Dedifferentiated amniotic fluid mesenchymal stem cell (primary cell): ENCODE data around the gene SLC13A5.
A peak's percentile ranks its signal among the peaks of the same experiment; 100 is the strongest.
"Not testable (repeated sequence)": the region's sequence is repeated elsewhere in the genome, so short reads cannot be mapped to it uniquely, and the experiment has no call there.

Experiments
- DNase-seq: peaks from one replicate; pipeline ENCODE4 v3.0.0-alpha.2; 2016; ENCODE audit errors: extremely low spot score

The SLC13A5 gene

GRCh38 chr17:6713130-6713917 lies at the start of gene SLC13A5:
Gene SLC13A5, minus strand, starts transcription at chr17:6713369. Its CDS starts 36 bp downstream, at chr17:6713333.
- no peak for DNase-seq

GRCh38 chr17:6761779-6762178 lies 48.6 kb upstream of the SLC13A5 start:
- no peak for DNase-seq

GRCh38 chr17:6757747-6758146 lies 44.6 kb upstream of the SLC13A5 start:
- no peak for DNase-seq

- no peak for DNase-seq
Observed at GRCh38 chr17:6756425-6757031, 43.4 kb upstream of the SLC13A5 start.

- peak; percentile 44 for DNase-seq
Observed at GRCh38 chr17:6755731-6756184, 42.6 kb upstream of the SLC13A5 start, which contains the start of gene XAF1. Gene XAF1, plus strand, starts transcription at chr17:6756046. Its CDS starts 33 bp downstream, at chr17:6756079.

GRCh38 chr17:6755281-6755680 lies 42.1 kb upstream of the SLC13A5 start:
- DNase-seq = peak; percentile 34

- no peak for DNase-seq
Observed at GRCh38 chr17:6753546-6753945, 40.4 kb upstream of the SLC13A5 start.

- DNase-seq = peak; percentile 56
Observed at GRCh38 chr17:6753006-6753445, 39.9 kb upstream of the SLC13A5 start.

- peak; percentile 97 for DNase-seq
Observed at GRCh38 chr17:6752068-6752909, 39.1 kb upstream of the SLC13A5 start.

- no peak for DNase-seq
Observed at GRCh38 chr17:6749519-6749918, 36.4 kb upstream of the SLC13A5 start.

GRCh38 chr17:6748617-6749016 lies 35.4 kb upstream of the SLC13A5 start:
- no peak for DNase-seq

GRCh38 chr17:6746665-6747064 lies 33.5 kb upstream of the SLC13A5 start:
- not testable (repeated sequence) for DNase-seq

- no peak for DNase-seq
Observed at GRCh38 chr17:6729531-6729930, 16.4 kb upstream of the SLC13A5 start.

GRCh38 chr17:6724009-6724408 lies 10.8 kb upstream of the SLC13A5 start:
- no peak for DNase-seq

- DNase-seq = no peak
Observed at GRCh38 chr17:6721744-6722143, 8.6 kb upstream of the SLC13A5 start.

GRCh38 chr17:6716736-6717135 lies 3.6 kb upstream of the SLC13A5 start:
- no peak for DNase-seq

GRCh38 chr17:6714315-6714874 lies 1.2 kb upstream of the SLC13A5 start:
- DNase-seq = no peak

- DNase-seq = no peak
Observed at GRCh38 chr17:6713918-6714271, 726 bp upstream of the SLC13A5 start.

- DNase-seq = no peak
Observed at GRCh38 chr17:6712854-6713129, 377 bp downstream of the SLC13A5 start.

GRCh38 chr17:6712058-6712853 lies 913 bp downstream of the SLC13A5 start:
- no peak for DNase-seq

GRCh38 chr17:6711681-6712057 lies 1.5 kb downstream of the SLC13A5 start:
- DNase-seq = no peak
